CD14-positive monocyte (primary cell): ENCODE data around the gene PLVAP. TPM values are rescaled to one million over a fixed set of nuclear protein-coding genes. Genes with fewer than 3 reads are reported as not detected.

Experiments
- DNase-seq, 3 donors: peaks; one replicate each; pipeline ENCODE4 v3.0.0-alpha.2; 2011 to 2022
- H2AFZ ChIP-seq: 2 replicates; pipeline ENCODE4 v1.6.0; 2012; ENCODE audit warnings: mild to moderate bottlenecking, low read depth, low read length, inconsistent platforms; ENCODE audit not compliant: insufficient read depth, poor library complexity, severe bottlenecking
- H3K27ac ChIP-seq, 2 donors: 1 replicate in 1 of 2; 2 replicates in 1 of 2; pipeline ENCODE4 v1.5.1; 2012 to 2013; ENCODE audit warnings: low read length in 2 of 2, control low read depth in 1 of 2, inconsistent platforms in 1 of 2, low read depth in 1 of 2, mild to moderate bottlenecking in 1 of 2
- H3K27me3 ChIP-seq, 2 donors: one replicate each; pipeline versions ENCODE4 v1.6.0 to v1.6.1; 2011 to 2013; ENCODE audit warnings: low read length in 2 of 2; ENCODE audit not compliant: control insufficient read depth in 2 of 2, insufficient read depth in 2 of 2
- H3K36me3 ChIP-seq, 2 donors: replicated peaks in 1 of 2; 1 replicate in 1 of 2; 2 replicates in 1 of 2; pipeline versions ENCODE4 v1.5.1 to v1.6.1; 2012 to 2013; ENCODE audit warnings: low read length in 2 of 2, control low read depth in 1 of 2, inconsistent platforms in 1 of 2, mild to moderate bottlenecking in 1 of 2; ENCODE audit not compliant: insufficient read depth in 2 of 2, control insufficient read depth in 1 of 2
- H3K4me1 ChIP-seq, 2 donors: 1 replicate in 1 of 2; 2 replicates in 1 of 2; pipeline versions ENCODE4 v1.5.1 to v1.6.1; 2012 to 2013; ENCODE audit warnings: low read length in 2 of 2, control low read depth in 1 of 2, inconsistent platforms in 1 of 2, mild to moderate bottlenecking in 1 of 2, moderate library complexity in 1 of 2; ENCODE audit not compliant: insufficient read depth in 2 of 2, control insufficient read depth in 1 of 2
- H3K4me2 ChIP-seq: replicated peaks from 2 replicates; pipeline ENCODE3; 2012; ENCODE audit warnings: low read length, moderate library complexity, mild to moderate bottlenecking; ENCODE audit not compliant: poor library complexity, severe bottlenecking; ENCODE audit errors: extremely low read depth
- H3K4me3 ChIP-seq, 3 experiments: fragments of 200-600 bp in 1 of 3; sonication (generic) in 1 of 3; replicated peaks in 1 of 3; 1 replicate in 2 of 3; 2 replicates in 1 of 3; pipeline ENCODE4 v1.5.1; 2011 to 2013; ENCODE audit warnings: low read length in 3 of 3, mild to moderate bottlenecking in 3 of 3, control low read depth in 2 of 3, low read depth in 2 of 3, inconsistent platforms in 1 of 3, moderate library complexity in 1 of 3
- H3K79me2 ChIP-seq: 2 replicates; pipeline ENCODE4 v1.6.0; 2012; ENCODE audit warnings: mild to moderate bottlenecking, control low read depth, inconsistent platforms, low read length, moderate library complexity; ENCODE audit not compliant: insufficient read depth
- H3K9ac ChIP-seq: 2 replicates; pipeline ENCODE4 v1.6.0; 2017; ENCODE audit warnings: low read length, mild to moderate bottlenecking; ENCODE audit not compliant: insufficient read depth, poor library complexity, severe bottlenecking
- H3K9me3 ChIP-seq, 2 donors: replicated peaks in 1 of 2; 1 replicate in 1 of 2; 2 replicates in 1 of 2; pipeline versions ENCODE4 v1.5.1 to v1.6.1; 2012 to 2013; ENCODE audit warnings: low read length in 2 of 2, control low read depth in 1 of 2; ENCODE audit not compliant: control insufficient read depth in 1 of 2, insufficient read depth in 1 of 2
- H4K20me1 ChIP-seq: 2 replicates; pipeline ENCODE4 v1.6.0; 2012; ENCODE audit warnings: mild to moderate bottlenecking, low read length, control low read depth, moderate library complexity; ENCODE audit not compliant: insufficient read depth
- H3K27ac Mint-ChIP-seq, 7 donors: one replicate each; pipeline ENCODE4 v1.8.0; 2020; ENCODE audit warnings: mild to moderate bottlenecking in 7 of 7, mixed read lengths in 7 of 7, moderate library complexity in 6 of 7, inconsistent platforms in 2 of 7
- H3K27me3 Mint-ChIP-seq, 3 donors: one replicate each; pipeline ENCODE4 v1.8.0; 2021 to 2022; ENCODE audit warnings: low read depth in 3 of 3, mild to moderate bottlenecking in 3 of 3, mixed read lengths in 3 of 3, moderate library complexity in 3 of 3, inconsistent platforms in 1 of 3
- H3K36me3 Mint-ChIP-seq, 2 donors: one replicate each; pipeline ENCODE4 v1.8.0; 2020; ENCODE audit warnings: mixed read lengths in 2 of 2, inconsistent platforms in 1 of 2, mild to moderate bottlenecking in 1 of 2
- H3K4me1 Mint-ChIP-seq: one replicate; pipeline ENCODE4 v1.8.0; 2020; ENCODE audit warnings: mild to moderate bottlenecking, mixed read lengths
- H3K4me3 Mint-ChIP-seq, 2 donors: one replicate each; pipeline ENCODE4 v1.8.0; 2020; ENCODE audit warnings: mild to moderate bottlenecking in 2 of 2, mixed read lengths in 2 of 2, moderate library complexity in 1 of 2
- H3K9me3 Mint-ChIP-seq, 7 donors: one replicate each; pipeline ENCODE4 v1.8.0; 2020 to 2022; ENCODE audit warnings: mixed read lengths in 7 of 7, mild to moderate bottlenecking in 6 of 7, moderate library complexity in 6 of 7, inconsistent platforms in 2 of 7
- CTCF ChIP-seq: fragments of 200-600 bp; IDR thresholded peaks from one replicate; pipeline ENCODE4 v1.8.0; 2022; ENCODE audit warnings: antibody characterized with exemption, mild to moderate bottlenecking
- WGBS: methylation state at CpG from one replicate; pipeline ENCODE4 v1.1.5; 2013; ENCODE audit warnings: missing lambda C conversion rate; ENCODE audit not compliant: insufficient coverage; 5-methylcytosine and 5-hydroxymethylcytosine counted together
- intact Hi-C, 2 donors: fragments of 100-400 bp; cut with micrococcal nuclease; formaldehyde crosslinking; loops; one replicate each; pipeline versions ENCODE4 v1.15.0 to v1.15.1; 2023
- polyA plus RNA-seq, 3 donors: library from polyadenylated mRNA; depleted of rRNA in 1 of 3; unstranded in 2 of 3; stranded (reverse) in 1 of 3; fragments of 300-500 nt in 2 of 3; fragments of >200 nt in 1 of 3; fragmentation: Illumina TruSeq in 2 of 3; gene quantifications; 1 replicate in 2 of 3; 2 replicates in 1 of 3; pipeline ENCODE4 v1.2.3, GENCODE V29; 2012 to 2021

The PLVAP gene
- polyA plus RNA-seq, 3 donors = 0.08 to 0.81 TPM; not detected in 1

- TF ChIP-seq CTCF = no peak
- intact Hi-C loops = no loop called here
- H3K9me3 ChIP-seq = no peaks in the 10 kb centered on the region
- H3K4me2 ChIP-seq = no peak overlapping the region
- H3K27me3 Mint-ChIP-seq = peaks cover 4 to 10% (median 6%) of the 10 kb centered on the region in 3 donors
- no peaks in the 10 kb centered on the region for H4K20me1 ChIP-seq
- no peaks in the 10 kb centered on the region for H3K79me2 ChIP-seq
- H3K4me3 ChIP-seq = no peak overlapping the region
- H3K4me3 Mint-ChIP-seq = no peak overlapping the region
- no peaks in the 10 kb centered on the region for H3K27me3 ChIP-seq
- H3K4me1 ChIP-seq = no peaks in the 10 kb centered on the region
- H3K27ac ChIP-seq = no peak overlapping the region
- no peaks in the 10 kb centered on the region for H3K36me3 ChIP-seq
- peaks cover 6% of the 10 kb centered on the region for H3K4me1 Mint-ChIP-seq
- no peak overlapping the region for H2AFZ ChIP-seq
- no peak overlapping the region for H3K27ac Mint-ChIP-seq
- no peaks in the 10 kb centered on the region for H3K9me3 Mint-ChIP-seq
- no peak for DNase-seq
- H3K36me3 Mint-ChIP-seq = no peaks in the 10 kb centered on the region
- H3K9ac ChIP-seq = no peak overlapping the region
- WGBS = 96% methylated on average over 4 of the region's 6 CpGs
These were observed 17.0 kb downstream of the PLVAP start for GRCh38 chr19:17359905-17360800.

- Histone ChIP-seq H3K4me3 (no peak overlapping the region), H2AFZ (no peak overlapping the region), H3K27me3 (no peaks in the 10 kb centered on the region), H3K4me2 (no peak overlapping the region), H3K36me3 (no peaks in the 10 kb centered on the region), H3K4me1 (no peaks in the 10 kb centered on the region), H3K27ac (no peak overlapping the region), H4K20me1 (no peaks in the 10 kb centered on the region), H3K9ac (no peak overlapping the region), H3K9me3 (no peaks in the 10 kb centered on the region), H3K79me2 (no peaks in the 10 kb centered on the region)
- WGBS = 94% methylated on average over 6 of the region's 7 CpGs
- Mint-ChIP-seq H3K4me1 (peaks cover 6% of the 10 kb centered on the region), H3K9me3 (no peaks in the 10 kb centered on the region), H3K27me3 (peaks cover 4 to 9% (median 4%) of the 10 kb centered on the region in 3 donors), H3K36me3 (no peaks in the 10 kb centered on the region), H3K4me3 (no peak overlapping the region), H3K27ac (peak overlapping the region in 1 of 7 donors; percentile 60)
- intact Hi-C loops = no loop called here
- DNase-seq = no peak
- TF ChIP-seq CTCF = no peak
These were observed 18.7 kb downstream of the PLVAP start for GRCh38 chr19:17358395-17358794.
